ENCODE measurements around the gene GRM1. TPM values are rescaled to one million over a fixed set of nuclear protein-coding genes. Genes with fewer than 3 reads are reported as not detected.
A peak's percentile ranks its signal among the peaks of the same experiment; 100 is the strongest.

GRM1 gene
- polyA plus RNA-seq, 3 donors, result 0.20 to 0.24 (median 0.22) TPM

- no peak for DNase-seq (ENCODE audit: low read depth in 3 of 3, low spot score in 2 of 3)
Observed at GRCh38 chr6:146361128-146361924, 332.5 kb downstream of the GRM1 start.

- no peak for DNase-seq (ENCODE audit: low read depth in 3 of 3, low spot score in 2 of 3)
Observed at GRCh38 chr6:146363838-146364607, 335.2 kb downstream of the GRM1 start.

- no peak for DNase-seq (ENCODE audit: low read depth in 3 of 3, low spot score in 2 of 3)
Observed at GRCh38 chr6:146364816-146365594, 336.1 kb downstream of the GRM1 start.

DNA sequence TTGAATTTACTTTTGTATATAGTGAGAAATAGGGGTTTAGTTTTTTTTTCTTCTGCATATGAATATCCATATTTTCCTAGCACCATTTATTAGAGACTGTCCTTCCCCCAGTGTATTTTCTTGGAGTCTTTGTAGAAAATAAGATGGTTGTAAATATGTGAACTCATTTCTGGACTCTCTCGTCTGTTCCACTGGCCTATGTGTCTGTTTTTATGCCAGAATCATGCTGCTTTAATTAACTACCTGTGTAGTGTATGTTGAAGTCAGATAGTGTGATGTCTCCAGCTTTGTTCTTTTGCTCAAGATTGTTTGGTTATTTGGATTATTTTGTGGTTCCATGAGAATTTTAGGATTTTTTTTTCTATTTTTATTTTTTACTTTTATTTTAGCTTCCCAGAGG, 338.2 kb downstream of the GRM1 start:
- no peak for DNase-seq (ENCODE audit: low read depth in 3 of 3, low spot score in 2 of 3)

DNA sequence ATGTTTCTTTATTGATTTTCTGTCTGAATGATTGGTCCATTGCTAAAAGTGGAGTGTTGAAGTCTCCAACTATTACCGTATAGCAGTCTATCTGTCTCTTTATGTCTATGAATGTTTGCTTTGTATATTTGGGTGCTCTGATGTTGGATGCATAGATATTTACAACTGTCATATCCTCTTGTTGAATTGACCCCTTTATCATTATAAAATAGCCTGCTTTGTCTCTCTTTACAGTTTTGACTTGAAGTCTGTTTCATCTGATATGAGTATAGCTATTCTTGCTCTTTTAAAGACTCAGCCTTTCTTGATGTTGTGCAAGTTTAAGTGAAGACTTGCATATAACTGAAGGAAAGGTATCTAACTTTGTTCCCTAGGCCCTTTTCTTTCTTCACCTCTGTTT, 341.0 kb downstream of the GRM1 start:
- no peak for DNase-seq (ENCODE audit: low read depth in 3 of 3, low spot score in 2 of 3)

- no peak for DNase-seq (ENCODE audit: low read depth in 3 of 3, low spot score in 2 of 3)
Observed at GRCh38 chr6:146381486-146381885, 352.6 kb downstream of the GRM1 start.

GRCh38 chr6:146388736-146389364, 360.0 kb downstream of the GRM1 start:
- no peak for DNase-seq (ENCODE audit: low read depth in 3 of 3, low spot score in 2 of 3)

GRCh38 chr6:146389740-146390139, 360.9 kb downstream of the GRM1 start:
- no peak for DNase-seq (ENCODE audit: low read depth in 3 of 3, low spot score in 2 of 3)

GRCh38 chr6:146397638-146398037, 368.8 kb downstream of the GRM1 start:
- DNase-seq (ENCODE audit: low read depth in 3 of 3, low spot score in 2 of 3), result no peak

DNA sequence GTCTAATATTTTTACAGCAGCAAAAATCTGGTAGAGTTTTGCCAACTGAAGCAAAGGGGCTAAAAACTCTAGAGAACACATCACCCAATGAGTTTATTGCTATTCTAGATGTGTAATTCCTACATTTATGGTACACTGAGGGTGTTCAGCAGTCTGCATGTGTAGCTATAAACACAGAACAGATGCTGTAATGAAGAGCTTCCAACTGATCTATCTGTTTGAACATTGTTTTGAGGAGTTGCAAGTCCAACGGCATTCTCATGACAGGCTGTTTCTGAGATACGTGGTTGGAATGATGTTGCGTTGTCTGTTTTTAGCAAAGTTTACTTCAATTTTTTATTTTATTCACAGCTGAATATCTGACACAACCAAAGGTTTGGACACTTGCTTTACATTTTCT, 373.6 kb downstream of the GRM1 start:
- DNase-seq (ENCODE audit: low read depth in 3 of 3, low spot score in 2 of 3), result no peak

DNA sequence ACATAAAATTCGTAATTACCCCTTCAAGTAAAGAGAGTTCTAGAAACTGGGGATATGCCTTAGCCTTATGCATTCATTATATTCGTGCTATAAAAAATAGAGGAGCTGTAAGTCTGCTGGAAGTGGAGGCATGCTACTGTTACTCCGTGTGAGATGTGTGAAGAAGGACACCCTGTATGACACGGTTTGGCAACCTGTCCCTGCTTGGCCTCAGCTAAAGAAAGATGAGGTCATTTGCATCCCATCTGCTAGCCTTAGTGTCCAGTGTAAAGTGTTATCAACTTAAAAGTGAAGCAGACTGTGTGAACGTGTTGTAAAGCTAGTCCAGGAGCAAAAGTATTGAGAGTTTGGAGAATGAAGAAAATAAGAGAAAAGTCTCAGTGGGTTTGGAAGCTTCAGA, 379.7 kb downstream of the GRM1 start:
- DNase-seq (ENCODE audit: low read depth in 3 of 3, low spot score in 2 of 3), result no peak

DNA sequence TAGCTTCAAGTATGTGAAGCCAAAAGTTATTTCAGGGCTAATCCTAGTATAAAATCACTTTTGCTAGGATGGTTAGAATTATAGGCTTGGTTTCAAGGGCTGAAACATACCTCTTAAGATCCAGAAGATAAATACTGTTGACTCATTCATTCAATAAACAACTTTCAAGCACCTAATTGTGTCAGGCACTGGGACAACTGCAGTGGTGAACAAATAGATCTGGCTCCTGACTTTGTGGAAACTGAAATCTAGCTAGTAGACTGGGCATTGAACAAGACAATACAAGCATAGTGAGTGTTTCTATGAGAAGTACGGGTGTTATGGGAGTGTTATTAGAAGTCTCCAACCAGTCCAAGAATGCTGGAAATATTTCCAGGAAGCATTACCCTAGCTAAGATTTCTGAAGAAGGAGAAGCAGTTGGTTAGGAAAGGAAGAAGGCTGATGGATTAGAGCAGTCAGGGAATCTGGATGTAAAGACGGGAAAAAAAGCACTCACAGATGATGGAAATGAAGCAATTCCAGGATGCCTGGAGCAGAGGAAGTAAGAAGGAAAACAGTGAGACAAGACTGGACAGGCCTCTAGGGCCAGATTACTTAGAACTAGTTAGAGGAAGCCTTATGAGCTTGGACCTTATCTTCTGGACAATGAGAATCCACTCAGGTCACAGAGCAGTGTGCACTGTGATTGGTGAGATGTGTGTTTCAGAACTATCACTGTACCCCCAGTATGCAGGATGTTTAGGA, 382.2 kb downstream of the GRM1 start:
- no peak for DNase-seq (ENCODE audit: low read depth in 3 of 3, low spot score in 2 of 3)

DNA sequence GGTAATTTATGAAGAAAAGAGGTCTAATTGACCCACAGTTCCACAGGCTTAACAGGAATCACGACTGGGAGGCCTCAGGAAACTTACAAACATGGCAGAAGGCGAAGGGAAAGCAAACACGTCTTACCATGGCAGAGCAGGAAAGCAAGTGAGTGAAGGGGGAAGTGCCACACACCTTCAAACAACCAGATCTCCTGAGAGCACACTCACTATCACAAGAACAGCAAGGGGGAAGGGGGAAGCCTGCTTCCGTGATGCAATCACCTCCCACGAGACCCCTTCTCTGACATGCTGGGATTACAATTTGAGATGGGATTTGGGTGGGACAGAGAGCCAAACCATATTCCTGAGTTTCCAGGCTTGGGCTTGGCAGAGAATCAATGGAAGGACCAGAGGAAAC, 390.7 kb downstream of the GRM1 start:
- no peak for DNase-seq (ENCODE audit: low read depth in 3 of 3, low spot score in 2 of 3)

DNA sequence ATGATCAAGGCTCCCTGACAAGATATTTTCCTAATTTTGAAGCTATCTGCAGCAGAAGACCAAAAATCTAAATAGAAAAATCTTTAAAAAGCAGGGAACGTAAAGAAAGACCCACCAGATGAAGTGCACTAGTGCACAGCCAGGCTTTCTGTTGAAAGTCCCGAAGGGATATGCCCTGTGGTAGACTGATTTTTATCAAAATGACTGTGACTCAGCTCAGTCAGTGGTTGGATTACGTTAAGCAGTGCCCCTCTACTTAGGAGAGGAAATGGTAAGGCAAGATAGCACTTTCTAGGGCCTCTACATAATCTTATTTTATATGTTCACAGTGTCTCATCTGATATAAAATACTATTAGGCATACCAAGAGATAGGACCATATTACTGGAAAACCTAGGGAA, 391.4 kb downstream of the GRM1 start:
- DNase-seq (ENCODE audit: low read depth in 3 of 3, low spot score in 2 of 3), result no peak

DNA sequence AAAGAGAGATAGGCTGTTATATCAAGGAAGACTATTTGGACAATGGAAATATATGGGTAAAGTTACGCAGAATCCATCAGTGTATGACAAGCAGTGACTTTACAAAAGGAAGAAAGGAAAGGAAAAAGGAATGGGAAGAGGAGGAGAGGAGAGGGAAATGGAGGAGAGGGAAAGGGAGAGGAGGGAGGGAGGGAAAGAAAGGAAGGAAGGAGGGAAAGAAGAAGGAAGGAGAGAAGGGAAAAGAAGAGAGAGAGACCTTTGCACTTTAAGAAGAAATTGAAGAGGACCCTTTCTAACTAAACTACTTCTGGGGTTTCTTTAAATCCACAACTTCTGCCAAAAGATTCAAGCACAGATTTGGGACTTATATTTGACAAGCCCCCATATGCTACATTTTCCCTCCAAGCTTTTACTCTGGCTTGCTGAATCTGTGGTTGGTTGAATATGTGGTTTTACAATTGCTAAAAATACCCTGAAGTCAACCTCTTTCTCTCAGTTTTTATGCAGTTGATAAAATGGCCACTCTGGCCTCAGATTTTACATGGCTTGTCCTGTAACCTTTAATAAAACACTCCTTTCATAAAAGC, 394.0 kb downstream of the GRM1 start:
- DNase-seq (ENCODE audit: low read depth in 3 of 3, low spot score in 2 of 3), result no peak

DNA sequence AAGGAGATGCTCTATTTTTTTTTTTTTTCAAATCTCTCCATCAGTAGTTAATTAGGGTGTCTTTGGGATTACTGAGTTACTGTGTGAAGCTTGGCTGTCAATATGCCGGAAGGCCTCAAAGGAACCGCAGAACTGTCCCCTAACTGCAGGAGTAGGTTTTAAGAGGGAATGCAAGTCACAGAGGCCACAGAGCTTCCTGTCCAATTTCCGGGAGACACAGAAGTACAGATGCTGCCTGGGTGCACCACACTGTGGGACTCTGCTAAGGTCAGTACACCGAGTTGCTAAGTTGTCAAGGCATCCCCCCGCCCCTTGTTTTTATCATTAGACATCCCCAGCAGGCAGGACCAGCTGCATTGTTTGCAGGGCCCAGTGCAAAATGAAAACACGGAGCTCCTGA, 394.6 kb downstream of the GRM1 start:
- DNase-seq (ENCODE audit: low read depth in 3 of 3, low spot score in 2 of 3), result no peak

GRCh38 chr6:146426516-146426915, 397.7 kb downstream of the GRM1 start:
- DNase-seq (ENCODE audit: low read depth in 3 of 3, low spot score in 2 of 3), result no peak

- no peak for DNase-seq (ENCODE audit: low read depth in 3 of 3, low spot score in 2 of 3)
Observed at GRCh38 chr6:146429831-146430230, 401.0 kb downstream of the GRM1 start.

DNA sequence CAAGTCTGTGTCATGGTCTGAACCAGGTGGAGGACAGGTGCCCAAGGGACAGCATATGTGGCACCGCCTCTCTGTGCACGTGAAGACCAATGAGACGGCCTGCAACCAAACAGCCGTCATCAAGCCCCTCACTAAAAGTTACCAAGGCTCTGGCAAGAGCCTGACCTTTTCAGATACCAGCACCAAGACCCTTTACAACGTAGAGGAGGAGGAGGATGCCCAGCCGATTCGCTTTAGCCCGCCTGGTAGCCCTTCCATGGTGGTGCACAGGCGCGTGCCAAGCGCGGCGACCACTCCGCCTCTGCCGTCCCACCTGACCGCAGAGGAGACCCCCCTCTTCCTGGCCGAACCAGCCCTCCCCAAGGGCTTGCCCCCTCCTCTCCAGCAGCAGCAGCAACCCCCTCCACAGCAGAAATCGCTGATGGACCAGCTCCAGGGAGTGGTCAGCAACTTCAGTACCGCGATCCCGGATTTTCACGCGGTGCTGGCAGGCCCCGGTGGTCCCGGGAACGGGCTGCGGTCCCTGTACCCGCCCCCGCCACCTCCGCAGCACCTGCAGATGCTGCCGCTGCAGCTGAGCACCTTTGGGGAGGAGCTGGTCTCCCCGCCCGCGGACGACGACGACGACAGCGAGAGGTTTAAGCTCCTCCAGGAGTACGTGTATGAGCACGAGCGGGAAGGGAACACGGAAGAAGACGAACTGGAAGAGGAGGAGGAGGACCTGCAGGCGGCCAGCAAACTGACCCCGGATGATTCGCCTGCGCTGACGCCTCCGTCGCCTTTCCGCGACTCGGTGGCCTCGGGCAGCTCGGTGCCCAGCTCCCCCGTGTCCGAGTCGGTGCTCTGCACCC, 405.2 kb downstream of the GRM1 start:
- peak in 1 of 3 donors; percentile 13 for DNase-seq (ENCODE audit: low read depth in 3 of 3, low spot score in 2 of 3)
